ENCODE data around the gene SSMEM1. TPM values are rescaled to one million over a fixed set of nuclear protein-coding genes. Genes with fewer than 3 reads are reported as not detected.

Gene SSMEM1
- total and polyA plus RNA-seq, 4 experiments from 2014 or later: not detected

- intact Hi-C loops (cut with micrococcal nuclease): no loop called here
- H3K9me3 ChIP-seq (ENCODE audit: control insufficient read depth in 1 of 2, low read length in 2 of 2): no peaks in the 10 kb centered on the region
- no peak overlapping the region for H3K4me3 ChIP-seq (ENCODE audit: low read length in 2 of 2)
- no peak overlapping the region for H3K27ac ChIP-seq (ENCODE audit: low read depth, low read length)
- no peak overlapping the region for H3K27ac Mint-ChIP-seq
- ChIA-PET CTCF (ENCODE audit: partially characterized antibody) (no interaction called here), POLR2A (ENCODE audit: partially characterized antibody) (no interaction called here)
- H3K36me3 ChIP-seq (ENCODE audit: insufficient read depth, low read length): no peaks in the 10 kb centered on the region
- no peaks in the 10 kb centered on the region for H3K4me1 ChIP-seq (ENCODE audit: insufficient read depth, low read length)
- H3K4me3 Mint-ChIP-seq: no peak overlapping the region
- H3K27me3 ChIP-seq (ENCODE audit: insufficient read depth, low read length): no peaks in the 10 kb centered on the region
- peaks cover 2 to 6% of the 10 kb centered on the region in 2 donors for H3K27me3 Mint-ChIP-seq
- H3K36me3 Mint-ChIP-seq: no peaks in the 10 kb centered on the region
- no peak for DNase-seq
- H3K4me1 Mint-ChIP-seq: no peaks in the 10 kb centered on the region
- H3K9me3 Mint-ChIP-seq: peaks cover 0 to 33% (median 16%) of the 10 kb centered on the region in 8 donors
Measured at GRCh38 chr7:130263130-130263529, 55.5 kb downstream of the SSMEM1 start.

Other genes with a start within 250 kb of the SSMEM1 start
- 10 to 100 TPM; 14.0 to 17.2 TPM for gene ZC3HC1, start 156.5 kb upstream of the SSMEM1 start, total RNA-seq
- gene ZC3HC1, start 156.5 kb upstream of the SSMEM1 start, polyA plus RNA-seq: 10 to 100 TPM; 12.9 to 16.4 TPM
- gene KLHDC10, start 137.3 kb upstream of the SSMEM1 start, total RNA-seq: 10 to 100 TPM; 21.4 to 22.3 TPM
- 1 to 10 TPM in 1 of 2 donors, under 1 TPM in 1; 0.46 to 2.1 TPM for gene KLHDC10, start 137.3 kb upstream of the SSMEM1 start, polyA plus RNA-seq
- gene TMEM209, start 2.5 kb upstream of the SSMEM1 start, total RNA-seq: 10 to 100 TPM; 34.5 to 38.0 TPM
- 10 to 100 TPM; 42.4 to 48.8 TPM for gene TMEM209, start 2.5 kb upstream of the SSMEM1 start, polyA plus RNA-seq
- not detected for gene CPA2, start 59.0 kb downstream of the SSMEM1 start, total RNA-seq
- not detected for gene CPA2, start 59.0 kb downstream of the SSMEM1 start, polyA plus RNA-seq
- gene CPA4, start 85.3 kb downstream of the SSMEM1 start, total RNA-seq: not detected
- not detected for gene CPA4, start 85.3 kb downstream of the SSMEM1 start, polyA plus RNA-seq
- not detected for gene CPA5, start 137.0 kb downstream of the SSMEM1 start, total RNA-seq
- 10 to 100 TPM; 12.3 to 23.7 TPM for gene CPA5, start 137.0 kb downstream of the SSMEM1 start, polyA plus RNA-seq
- not detected for gene CPA1, start 172.6 kb downstream of the SSMEM1 start, total RNA-seq
- gene CPA1, start 172.6 kb downstream of the SSMEM1 start, polyA plus RNA-seq: not detected
- 1 to 10 TPM; 6.0 to 7.3 TPM for gene CEP41, start 233.2 kb downstream of the SSMEM1 start, total RNA-seq
- gene CEP41, start 233.2 kb downstream of the SSMEM1 start, polyA plus RNA-seq: 10 to 100 TPM; 16.3 to 20.9 TPM

All from CD4-positive, alpha-beta memory T cell (primary cell).